ENCODE results near the gene CCNE1.
"Not testable (repeated sequence)": the region's sequence is repeated elsewhere in the genome, so short reads cannot be mapped to it uniquely, and the experiment has no call there.

CCNE1 gene

DNA sequence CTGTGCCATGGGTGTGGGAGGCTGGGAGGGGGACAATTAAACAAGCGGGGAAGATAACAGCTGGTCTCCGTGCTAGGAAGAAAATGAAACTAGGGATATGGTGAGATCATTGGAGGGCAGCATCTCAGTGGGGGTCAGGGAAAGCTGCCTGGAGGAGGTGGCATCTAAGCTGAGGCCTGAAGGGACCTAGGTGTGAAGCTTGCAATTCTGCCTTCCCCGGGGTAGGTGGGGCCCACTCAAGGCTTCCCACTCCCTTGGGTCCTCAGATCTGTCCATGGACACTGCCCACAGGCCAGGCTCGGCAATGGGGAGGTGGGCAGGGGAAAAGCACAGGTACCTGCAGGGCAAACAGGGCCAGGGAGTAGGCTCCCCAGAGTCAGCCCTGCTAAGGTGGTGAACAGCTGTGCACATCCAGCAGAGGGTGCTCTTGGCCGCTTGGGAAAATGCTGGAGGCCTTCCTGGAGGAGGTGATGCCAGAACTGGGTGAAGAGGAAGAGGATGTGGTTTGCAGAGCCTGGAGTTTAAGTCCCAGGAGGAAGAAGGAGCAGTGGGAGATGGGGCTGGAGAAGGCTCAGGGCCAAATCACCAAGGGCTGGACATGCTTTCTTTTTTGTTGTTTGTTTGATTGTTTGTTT lies 25.7 kb upstream of the CCNE1 start:
- FAIRE-seq (no peak), DNase-seq (ENCODE audit: insufficient read length, low spot score) (no peak)

DNA sequence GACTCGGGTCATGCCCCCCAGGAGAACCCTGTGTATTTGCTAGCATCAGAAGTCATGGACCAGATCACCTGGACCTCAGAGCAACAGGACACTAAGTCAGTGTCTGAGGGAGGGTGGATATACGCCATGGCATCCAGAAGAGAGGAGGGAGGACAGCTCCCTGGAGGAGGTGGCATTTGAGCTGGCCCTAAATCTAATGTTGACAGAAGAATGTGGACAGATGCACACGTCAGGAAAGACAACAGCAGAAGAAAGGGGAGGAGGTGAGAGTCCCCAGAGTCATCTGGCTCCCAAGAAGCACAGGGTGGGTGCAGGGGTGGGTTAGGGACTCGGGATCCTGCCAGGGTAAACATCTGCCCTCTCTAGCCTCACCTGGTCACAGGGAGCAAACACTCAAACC lies 24.5 kb upstream of the CCNE1 start:
- FAIRE-seq = no peak
- DNase-seq (ENCODE audit: insufficient read length, low spot score) = no peak
- TF ChIP-seq, protein P1, sequence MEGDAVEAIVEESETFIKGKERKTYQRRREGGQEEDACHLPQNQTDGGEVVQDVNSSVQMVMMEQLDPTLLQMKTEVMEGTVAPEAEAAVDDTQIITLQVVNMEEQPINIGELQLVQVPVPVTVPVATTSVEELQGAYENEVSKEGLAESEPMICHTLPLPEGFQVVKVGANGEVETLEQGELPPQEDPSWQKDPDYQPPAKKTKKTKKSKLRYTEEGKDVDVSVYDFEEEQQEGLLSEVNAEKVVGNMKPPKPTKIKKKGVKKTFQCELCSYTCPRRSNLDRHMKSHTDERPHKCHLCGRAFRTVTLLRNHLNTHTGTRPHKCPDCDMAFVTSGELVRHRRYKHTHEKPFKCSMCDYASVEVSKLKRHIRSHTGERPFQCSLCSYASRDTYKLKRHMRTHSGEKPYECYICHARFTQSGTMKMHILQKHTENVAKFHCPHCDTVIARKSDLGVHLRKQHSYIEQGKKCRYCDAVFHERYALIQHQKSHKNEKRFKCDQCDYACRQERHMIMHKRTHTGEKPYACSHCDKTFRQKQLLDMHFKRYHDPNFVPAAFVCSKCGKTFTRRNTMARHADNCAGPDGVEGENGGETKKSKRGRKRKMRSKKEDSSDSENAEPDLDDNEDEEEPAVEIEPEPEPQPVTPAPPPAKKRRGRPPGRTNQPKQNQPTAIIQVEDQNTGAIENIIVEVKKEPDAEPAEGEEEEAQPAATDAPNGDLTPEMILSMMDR (IDR thresholded peaks at IDR 0.05; ENCODE audit: insufficient read depth, missing control alignments) = no peak

More for the DNA sequence above, 25.7 kb upstream of the CCNE1 start:
- TF ChIP-seq, protein P1 (IDR thresholded peaks at IDR 0.05; ENCODE audit: insufficient read depth, missing control alignments) = no peak

DNA sequence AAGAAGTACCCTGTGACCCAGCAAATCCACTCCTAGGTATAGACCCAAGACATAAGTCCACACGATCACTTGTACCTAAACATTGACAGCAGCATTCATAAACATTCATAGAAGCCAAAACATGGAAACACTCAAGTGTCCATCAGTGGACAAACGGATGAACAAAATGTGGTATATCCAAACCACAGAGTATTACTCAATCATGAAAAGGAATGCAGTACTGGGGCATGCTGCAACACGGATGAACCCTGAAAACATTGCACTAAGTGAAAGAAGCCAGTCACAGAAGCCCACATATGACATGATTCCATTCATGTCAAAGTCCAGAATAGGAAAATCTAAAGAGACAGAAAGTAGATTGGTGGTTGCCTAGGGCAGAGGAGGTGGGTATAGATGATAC lies 22.8 kb upstream of the CCNE1 start:
- FAIRE-seq (no peak), DNase-seq (ENCODE audit: insufficient read length, low spot score) (no peak)

DNA sequence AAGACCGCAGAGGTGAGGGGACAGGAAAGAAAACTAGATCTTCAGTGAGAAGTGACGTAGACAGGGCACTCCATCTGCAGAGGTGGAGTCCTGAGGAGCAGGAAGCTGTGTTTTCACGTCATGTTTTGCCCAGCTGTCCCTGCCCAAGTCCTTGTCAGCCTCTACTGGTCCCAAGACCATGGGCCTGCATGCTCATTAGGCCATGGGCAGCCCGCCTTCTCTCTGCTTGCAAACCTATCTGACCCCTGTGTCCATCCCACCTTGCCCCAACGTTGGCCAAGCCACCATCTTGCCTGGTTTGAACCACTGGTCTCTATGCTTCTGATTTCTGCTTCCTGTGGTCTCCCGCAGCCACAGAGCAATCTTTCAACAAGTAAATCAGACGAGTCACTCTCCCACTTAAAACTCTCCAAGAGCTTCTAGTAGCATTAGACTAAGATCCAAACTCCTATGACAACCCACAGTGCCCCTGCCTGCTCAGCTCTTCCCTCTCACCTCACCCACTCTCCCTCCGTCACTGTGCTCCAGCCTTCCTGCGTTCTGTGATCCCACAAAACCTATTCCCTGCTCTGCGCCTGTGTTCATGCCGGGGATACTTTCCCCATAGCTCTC lies 18.6 kb upstream of the CCNE1 start:
- TF ChIP-seq, protein P1 (IDR thresholded peaks at IDR 0.05; ENCODE audit: insufficient read depth, missing control alignments) = no peak
- DNase-seq (ENCODE audit: insufficient read length, low spot score) (no peak), FAIRE-seq (no peak)

More for the DNA sequence above, 22.8 kb upstream of the CCNE1 start:
- TF ChIP-seq, protein P1 (IDR thresholded peaks at IDR 0.05; ENCODE audit: insufficient read depth, missing control alignments) = no peak

DNA sequence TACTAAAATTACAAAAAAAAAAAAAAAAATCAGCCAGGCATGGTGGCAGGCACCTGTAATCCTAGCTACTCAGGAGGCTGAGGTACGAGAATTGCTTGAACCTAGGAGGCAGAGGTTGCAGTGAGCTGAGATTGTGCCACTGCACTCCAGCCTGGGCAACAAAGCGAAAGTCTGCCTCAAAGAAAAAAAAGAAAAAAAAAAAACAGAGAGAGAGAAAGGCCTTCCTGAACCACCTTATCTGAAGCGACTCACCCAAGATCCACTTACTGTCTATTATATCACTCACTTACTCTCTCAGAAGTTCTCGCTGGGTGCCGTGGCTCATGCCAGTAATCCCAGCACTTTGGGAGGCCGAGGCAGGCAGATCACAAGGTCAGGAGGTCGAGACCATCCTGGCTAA lies 17.3 kb upstream of the CCNE1 start:
- not testable (repeated sequence) for DNase-seq (ENCODE audit: insufficient read length, low spot score); FAIRE-seq

DNA sequence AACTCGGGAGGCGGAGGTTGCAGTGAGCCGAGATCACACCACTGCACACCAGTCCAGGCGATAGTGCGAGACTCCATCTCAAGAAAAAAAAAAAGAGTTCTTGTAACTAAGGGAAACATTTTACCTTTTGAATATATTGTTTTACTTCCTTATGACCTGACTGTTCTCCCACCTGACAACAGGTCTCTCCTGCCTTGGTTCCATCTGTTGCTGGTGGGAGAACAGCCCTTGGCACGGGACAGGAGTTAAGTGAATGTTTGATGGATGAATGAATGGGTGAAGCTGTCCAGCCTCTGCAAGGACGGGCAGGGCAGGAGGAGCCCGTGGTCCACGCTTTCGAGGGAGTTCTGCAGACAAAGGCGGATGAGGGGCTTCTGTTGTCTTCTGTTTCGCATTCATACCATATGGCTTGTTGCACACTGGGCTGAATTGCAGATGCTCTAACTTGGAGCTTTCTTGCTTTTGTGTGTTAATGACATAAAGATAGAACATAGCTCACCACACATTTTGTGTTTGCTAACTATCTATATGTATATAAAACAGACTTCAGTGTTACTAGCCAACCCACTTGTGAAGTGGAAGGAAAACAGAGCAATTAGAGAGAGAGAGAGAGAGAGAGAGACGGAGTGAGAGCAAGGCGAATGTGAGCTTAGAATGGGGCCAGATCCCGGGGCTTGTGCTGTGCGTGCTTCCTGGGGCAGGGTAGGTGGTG lies 16.2 kb upstream of the CCNE1 start:
- no peak for FAIRE-seq
- TF ChIP-seq, protein P1 (IDR thresholded peaks at IDR 0.05; ENCODE audit: insufficient read depth, missing control alignments) = no peak
- no peak for DNase-seq (ENCODE audit: insufficient read length, low spot score)

DNA sequence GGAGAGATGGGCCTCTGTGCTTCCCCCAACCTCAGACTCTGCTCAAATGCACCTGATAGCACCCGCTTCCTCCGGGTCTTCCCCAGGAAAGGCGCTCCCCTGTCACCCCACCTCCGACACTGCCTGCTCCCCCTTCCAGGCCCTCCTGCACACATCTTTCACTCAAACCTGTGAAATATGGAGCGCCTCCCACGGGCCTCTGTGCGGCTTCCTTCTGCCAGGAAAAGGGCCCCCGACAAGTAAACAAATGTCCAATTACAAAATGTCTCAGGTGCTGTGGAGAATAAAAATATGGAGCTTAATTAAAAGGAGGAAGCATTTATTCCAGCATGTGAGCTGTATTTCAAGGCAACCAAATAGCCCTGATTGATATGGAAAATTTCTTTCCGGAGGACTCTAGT lies 15.6 kb upstream of the CCNE1 start:
- TF ChIP-seq, protein P1 (IDR thresholded peaks at IDR 0.05; ENCODE audit: insufficient read depth, missing control alignments) = no peak
- DNase-seq (ENCODE audit: insufficient read length, low spot score) (no peak), FAIRE-seq (no peak)

Data from D721Med (cell line).